SKM-1 (cell line): Measurements from ENCODE around the gene PATL2.
"Not testable (repeated sequence)": the region's sequence is repeated elsewhere in the genome, so short reads cannot be mapped to it uniquely, and the experiment has no call there.

ENCODE experiments used
- DNase-seq: peaks from one replicate; lab custom pipeline; 2025; ENCODE audit not compliant: unreplicated experiment; lab: John Stamatoyannopoulos, UW

Gene PATL2

DNA sequence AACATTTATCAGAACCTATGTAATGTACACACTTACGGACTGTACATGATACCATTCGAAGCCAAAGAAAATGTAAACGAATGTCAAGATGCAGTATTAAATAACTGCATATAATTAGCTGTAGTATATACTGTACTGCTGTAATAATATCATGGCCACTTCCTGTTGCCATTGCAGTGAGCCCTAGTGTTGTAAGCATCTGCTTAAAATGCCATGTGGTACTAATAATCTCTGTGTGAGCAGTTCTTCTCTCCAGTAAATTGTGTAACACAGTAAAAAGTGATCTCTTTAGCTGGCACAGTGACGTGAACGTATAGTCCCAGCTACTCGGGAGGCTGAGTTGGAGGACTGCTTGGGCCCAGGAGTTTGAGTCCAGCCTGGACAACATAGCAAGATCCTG lies 56.3 kb downstream of the PATL2 start:
- DNase-seq, result no peak

DNA sequence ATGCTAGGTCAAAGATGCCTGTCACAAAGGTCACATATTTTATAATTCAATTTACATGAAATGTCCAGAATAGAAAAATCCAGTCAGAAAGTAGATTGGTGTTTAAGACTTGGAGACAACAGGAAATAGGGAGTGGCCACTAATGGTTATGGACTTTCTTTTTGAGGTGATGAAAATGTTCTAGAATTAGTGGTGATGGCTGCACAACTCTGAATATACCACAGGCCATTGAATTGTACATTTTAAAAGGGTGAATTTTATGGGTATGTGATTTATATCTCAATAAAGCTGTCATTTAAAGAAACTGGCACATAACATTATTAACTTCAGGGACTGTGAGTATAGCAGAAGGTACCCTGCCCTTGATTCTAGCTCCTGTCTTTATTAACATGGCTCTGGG lies 63.5 kb downstream of the PATL2 start:
- no peak for DNase-seq

DNA sequence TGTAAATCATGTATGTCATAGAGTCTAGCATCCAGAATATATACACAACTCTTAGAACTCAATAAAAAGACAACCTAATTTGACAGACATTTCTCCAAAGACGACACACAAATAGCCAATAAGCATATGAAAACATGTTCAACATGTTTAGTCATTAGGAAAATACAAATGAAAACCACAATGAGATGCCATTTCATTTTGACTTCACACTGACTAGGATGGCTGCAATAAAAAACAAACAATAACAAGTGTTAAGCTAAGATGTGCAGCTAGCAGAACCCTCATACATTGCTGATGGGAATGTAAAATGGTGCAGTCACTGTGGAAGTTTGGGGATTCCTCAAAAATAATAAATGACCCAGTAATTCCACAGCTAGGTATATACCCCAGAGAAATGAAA lies 64.1 kb downstream of the PATL2 start:
- DNase-seq, result no peak

DNA sequence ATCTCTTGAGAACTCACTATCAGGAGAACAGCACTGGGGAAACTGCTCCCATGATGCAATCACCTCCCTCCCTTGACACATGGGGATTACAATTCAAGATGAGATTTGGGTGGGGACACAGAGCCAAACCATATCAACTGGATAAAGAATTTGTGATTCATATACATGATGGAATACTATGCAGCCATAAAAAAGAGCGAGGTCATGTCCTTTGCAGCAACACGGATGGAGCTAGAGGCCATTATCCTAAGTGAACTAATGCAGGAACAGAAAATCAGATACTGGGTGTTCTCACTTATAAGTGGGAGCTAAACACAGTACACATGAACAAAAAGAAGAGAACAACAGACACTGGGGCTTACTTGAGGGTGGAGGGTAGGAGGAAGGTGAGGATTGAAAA lies 64.7 kb downstream of the PATL2 start:
- no peak for DNase-seq

DNA sequence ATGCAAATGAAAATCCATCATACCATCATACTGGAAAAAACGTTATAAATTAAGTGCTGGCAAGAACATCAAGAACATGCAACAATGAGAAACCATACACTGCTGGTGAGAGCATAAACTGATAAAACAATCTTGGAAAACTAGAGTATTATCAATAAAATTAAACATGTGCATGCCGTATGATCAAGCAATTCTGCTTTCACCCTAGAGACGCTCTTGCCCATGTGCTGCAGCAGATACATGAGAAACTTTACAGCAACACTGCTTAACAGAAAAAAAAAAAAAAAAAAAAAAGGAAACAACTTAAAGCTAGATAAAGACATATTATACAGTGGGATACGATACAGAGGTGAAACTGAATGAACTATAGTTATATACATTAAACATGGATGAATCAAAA lies 69.5 kb downstream of the PATL2 start:
- DNase-seq, result no peak

DNA sequence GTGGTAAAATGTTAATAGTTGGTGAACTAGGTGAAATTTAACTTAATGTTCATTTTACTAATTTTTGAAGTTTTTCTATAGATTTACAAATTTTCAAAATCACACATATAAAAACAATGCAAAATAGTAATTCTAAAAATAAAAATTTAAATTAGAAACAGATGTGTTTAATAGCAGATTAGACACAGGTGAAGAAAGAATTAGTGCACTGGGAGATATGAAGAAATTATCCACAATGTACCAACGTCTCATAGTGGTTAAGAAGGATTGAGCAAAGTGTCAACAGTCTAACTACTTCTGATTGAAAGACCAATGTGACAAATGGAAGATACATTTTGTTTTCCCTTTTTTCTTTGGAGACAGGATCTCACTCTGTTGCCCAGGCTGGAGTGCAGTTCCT lies 74.1 kb downstream of the PATL2 start:
- DNase-seq, result no peak

DNA sequence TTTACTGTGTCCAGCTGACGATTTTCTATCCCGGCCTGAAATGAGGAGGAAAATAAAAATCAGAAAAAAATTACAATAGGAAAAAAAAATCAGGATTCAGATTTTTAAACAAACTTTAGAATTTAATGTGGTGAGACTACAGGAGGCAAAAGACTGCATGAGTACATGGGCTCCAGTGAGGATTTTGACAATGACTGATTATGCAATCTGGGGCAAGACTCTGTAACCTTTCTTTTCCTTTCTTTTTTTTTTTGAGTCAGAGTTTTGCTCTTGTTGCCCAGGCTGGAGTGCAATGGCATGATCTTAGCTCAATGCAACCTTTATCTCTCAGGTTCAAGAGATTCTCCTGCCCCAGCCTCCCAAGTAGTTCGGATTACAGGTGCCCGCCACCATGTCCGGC lies 77.5 kb downstream of the PATL2 start:
- no peak for DNase-seq

DNA sequence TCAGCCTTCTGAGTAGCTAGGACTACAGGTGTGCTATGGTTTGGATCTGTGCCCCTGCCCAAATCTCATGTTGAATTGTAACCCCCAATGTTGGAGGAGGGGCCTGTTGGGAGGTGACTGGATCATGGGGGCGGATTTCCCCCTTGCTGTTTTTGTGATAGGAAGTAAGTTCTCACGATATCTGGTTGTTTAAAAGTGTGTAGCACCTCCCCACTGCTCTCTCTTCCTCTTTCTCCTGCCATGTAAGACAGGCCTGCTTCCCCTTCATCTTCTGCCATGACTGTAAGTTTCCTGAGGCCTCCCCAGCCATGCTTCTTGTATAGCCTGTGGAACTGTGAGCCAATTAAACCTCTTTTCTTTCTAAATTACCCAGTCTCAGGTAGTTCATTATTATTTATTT lies 85.8 kb downstream of the PATL2 start:
- not testable (repeated sequence) for DNase-seq

DNA sequence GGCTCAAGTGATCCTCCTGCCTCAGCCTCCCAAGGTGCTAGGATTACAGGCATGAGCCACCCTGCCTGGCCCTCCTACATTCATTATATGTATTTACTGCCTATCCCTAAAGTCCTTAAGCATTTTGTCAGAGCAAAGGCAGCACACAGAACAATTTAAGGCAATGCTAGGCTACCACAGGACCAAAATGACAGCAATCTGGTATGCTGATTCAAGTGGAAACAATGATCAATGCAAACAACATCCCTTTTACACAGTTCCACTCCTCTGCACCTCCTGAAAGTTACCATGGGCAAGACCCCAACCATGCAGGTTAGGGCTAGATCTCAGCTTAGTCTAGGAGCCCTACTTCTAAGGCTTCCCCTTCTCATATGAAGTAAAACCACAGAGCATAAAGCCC lies 87.9 kb downstream of the PATL2 start:
- DNase-seq, result no peak

DNA sequence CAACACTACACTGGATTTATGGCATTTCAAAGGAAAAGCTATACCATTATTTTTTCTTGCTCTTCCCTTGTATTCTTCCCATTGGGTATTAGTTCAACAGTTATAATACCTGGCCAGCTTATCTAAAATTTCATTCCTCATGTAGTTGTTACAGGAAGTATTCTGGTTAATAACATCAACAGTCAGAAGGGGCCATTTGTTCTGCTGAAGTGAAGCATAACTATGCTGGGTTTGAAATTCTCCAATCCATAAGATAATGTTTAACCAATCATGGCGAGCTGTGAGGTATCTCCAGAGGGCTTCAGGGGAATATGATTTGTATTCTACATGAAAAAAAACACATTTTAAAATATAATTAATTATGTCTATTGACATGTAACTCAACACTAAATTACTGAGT lies 91.0 kb downstream of the PATL2 start:
- DNase-seq, result no peak

DNA sequence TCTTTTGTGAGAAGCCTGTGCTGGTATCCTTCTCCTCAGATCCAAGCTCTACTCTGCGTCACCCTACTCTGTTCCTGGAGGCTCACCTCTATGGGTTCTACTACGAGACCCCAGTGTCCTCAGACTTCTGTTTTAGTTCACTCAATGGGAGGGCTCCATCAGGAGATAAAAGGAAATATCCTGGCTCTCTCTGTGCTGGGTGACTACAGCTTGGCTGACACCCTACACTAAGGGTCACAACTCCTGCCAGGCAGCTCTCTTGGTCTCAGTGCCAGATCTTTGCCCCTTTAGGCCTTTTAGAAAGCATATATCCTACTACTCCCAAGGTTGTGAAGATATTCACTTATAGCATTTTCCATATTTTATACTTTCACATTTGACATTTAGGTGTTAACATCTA lies 94.1 kb downstream of the PATL2 start:
- no peak for DNase-seq
